SK-N-MC (cell line): ENCODE measurements around the gene TPP2.

Experiments used
- DNase-seq: peaks from one replicate; pipeline ENCODE4 v3.0.0-alpha.2; 2011; ENCODE audit warnings: low read depth, low spot score
- H3K27ac ChIP-seq: fragments of 200-600 bp; sonication (generic); 2 replicates; pipeline ENCODE4 v1.5.1; 2016; ENCODE audit warnings: mixed run types
- H3K36me3 ChIP-seq: fragments of 200-600 bp; sonication (generic); 2 replicates; pipeline ENCODE4 v1.6.1; 2017; ENCODE audit warnings: antibody characterized with exemption, low read length, mixed read lengths; ENCODE audit not compliant: insufficient read depth
- H3K4me3 ChIP-seq: fragments of 200-600 bp; sonication (generic); 2 replicates; pipeline ENCODE4 v1.5.1; 2016
- H3K9ac ChIP-seq: fragments of 200-600 bp; sonication (generic); 2 replicates; pipeline ENCODE4 v1.8.0; 2017; ENCODE audit warnings: mixed run types, mixed read lengths; ENCODE audit not compliant: insufficient read length
- H3K9me3 ChIP-seq: fragments of 200-600 bp; sonication (generic); 2 replicates; pipeline ENCODE4 v1.6.1; 2017; ENCODE audit warnings: low read depth, mild to moderate bottlenecking, antibody characterized with exemption, low read length, moderate library complexity, mixed read lengths
- EZH2 ChIP-seq: fragments of 200-600 bp; sonication (generic); IDR thresholded peaks from one replicate; pipeline ENCODE4 v1.6.1; 2017; ENCODE audit warnings: antibody characterized with exemption
- FOXP2 ChIP-seq: optimal IDR thresholded peaks from 2 replicates; pipeline ENCODE3; 2011; ENCODE audit warnings: mild to moderate bottlenecking, moderate library complexity; ENCODE audit not compliant: insufficient read depth; ENCODE audit errors: extremely low read length, control extremely low read depth
- POLR2AphosphoS5 ChIP-seq: IDR thresholded peaks from 2 replicates; pipeline ENCODE4 v1.6.1; 2012; ENCODE audit warnings: mild to moderate bottlenecking, low read depth, low read length, borderline replicate concordance

The TPP2 gene

DNA sequence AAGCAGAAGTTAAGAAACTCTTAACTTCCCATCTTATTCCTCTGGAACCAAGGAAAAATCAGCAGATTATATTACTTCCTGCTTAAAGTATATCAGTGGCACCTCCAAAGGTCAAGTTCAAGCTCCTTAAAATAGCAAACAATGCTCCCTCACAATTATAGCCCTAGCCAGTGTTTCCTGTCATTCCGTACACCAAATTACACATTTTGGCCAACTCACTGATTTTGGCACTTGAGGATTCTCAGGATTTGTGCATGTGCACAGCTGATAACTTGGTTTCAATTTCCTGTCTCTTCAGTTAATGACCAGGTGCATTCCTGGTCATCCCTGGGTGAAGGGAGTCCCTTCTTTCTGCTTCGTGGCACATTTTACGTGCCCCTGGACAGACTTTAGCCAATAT lies 42.0 kb downstream of the TPP2 start:
- H3K9me3 ChIP-seq = no peaks in the 10 kb centered on the region
- no peak overlapping the region for H3K4me3 ChIP-seq
- no peak overlapping the region for H3K27ac ChIP-seq
- no peak overlapping the region for H3K9ac ChIP-seq
- peaks cover 76% of the 10 kb centered on the region for H3K36me3 ChIP-seq
- DNase-seq = no peak
- TF ChIP-seq EZH2 (no peak), FOXP2 (no peak), POLR2AphosphoS5 (no peak)

DNA sequence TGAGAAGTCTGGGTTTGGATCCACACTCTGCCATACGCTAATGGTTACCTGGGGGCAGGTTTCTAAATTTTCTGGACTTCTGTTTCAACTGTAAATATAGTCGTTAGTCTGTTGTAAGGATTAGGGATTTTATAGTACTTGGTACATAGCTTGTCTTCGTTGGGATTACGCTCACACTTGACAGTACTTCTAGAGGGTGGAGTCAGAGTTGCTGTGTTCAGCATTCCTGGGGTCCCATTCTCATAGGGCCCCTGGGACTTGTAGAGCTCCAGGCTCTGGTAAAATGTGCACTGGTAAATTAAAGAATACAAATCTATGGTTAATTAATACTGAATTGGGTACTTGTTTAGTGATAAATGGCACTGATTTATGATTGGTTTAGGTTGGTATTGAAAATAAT lies 45.2 kb downstream of the TPP2 start:
- no peak for DNase-seq
- TF ChIP-seq POLR2AphosphoS5 (no peak), EZH2 (no peak), FOXP2 (no peak)
- Histone ChIP-seq H3K9ac (no peak overlapping the region), H3K27ac (no peak overlapping the region), H3K4me3 (no peak overlapping the region), H3K9me3 (no peaks in the 10 kb centered on the region), H3K36me3 (peaks cover 74% of the 10 kb centered on the region)

DNA sequence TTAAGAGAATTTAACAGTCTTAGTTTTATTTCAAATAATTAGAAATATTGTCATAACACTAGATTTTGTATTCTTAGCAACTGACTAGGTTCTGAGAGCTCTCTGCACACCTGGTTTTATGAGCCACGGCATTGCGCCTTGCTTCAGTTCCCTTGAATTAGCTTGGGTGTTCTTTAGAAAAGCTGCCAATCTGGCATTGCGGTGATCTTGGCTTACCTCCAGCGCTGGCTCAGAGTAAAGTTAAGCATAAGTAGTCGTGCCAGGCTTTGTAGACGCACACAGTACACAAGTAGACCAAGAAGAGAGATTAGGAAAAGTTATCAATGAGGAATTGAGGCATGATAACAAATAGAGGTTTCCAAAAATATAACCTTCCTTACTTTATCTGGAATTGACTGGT lies 45.7 kb downstream of the TPP2 start:
- DNase-seq = no peak
- H3K9ac ChIP-seq = no peak overlapping the region
- H3K4me3 ChIP-seq = no peak overlapping the region
- no peaks in the 10 kb centered on the region for H3K9me3 ChIP-seq
- H3K27ac ChIP-seq = no peak overlapping the region
- H3K36me3 ChIP-seq = peaks cover 76% of the 10 kb centered on the region
- TF ChIP-seq EZH2 (no peak), POLR2AphosphoS5 (no peak), FOXP2 (no peak)

DNA sequence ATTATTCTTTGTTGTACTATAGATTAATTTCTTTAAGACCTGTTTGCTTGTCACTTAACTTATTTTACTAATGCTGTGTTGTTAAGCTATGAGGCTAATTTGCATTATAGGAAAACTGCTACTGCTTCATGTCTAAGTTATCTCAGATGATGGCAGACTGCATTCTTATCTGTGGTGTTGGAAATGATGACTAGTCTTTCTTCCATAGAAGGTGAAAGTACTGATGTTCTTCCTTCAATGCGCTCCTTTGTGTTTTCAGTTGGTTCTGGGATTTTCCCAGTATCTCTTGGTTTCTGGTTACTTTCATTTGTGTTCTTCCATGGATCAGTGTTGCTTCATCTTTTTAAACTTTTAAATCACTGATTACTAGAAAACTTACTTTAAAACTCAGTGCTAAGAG lies 46.9 kb downstream of the TPP2 start:
- DNase-seq = no peak
- no peak for TF ChIP-seq FOXP2
- TF ChIP-seq POLR2AphosphoS5 = no peak
- TF ChIP-seq EZH2 = no peak
- H3K36me3 ChIP-seq = peaks cover 76% of the 10 kb centered on the region
- H3K4me3 ChIP-seq = no peak overlapping the region
- no peak overlapping the region for H3K27ac ChIP-seq
- H3K9me3 ChIP-seq = no peaks in the 10 kb centered on the region
- no peak overlapping the region for H3K9ac ChIP-seq

DNA sequence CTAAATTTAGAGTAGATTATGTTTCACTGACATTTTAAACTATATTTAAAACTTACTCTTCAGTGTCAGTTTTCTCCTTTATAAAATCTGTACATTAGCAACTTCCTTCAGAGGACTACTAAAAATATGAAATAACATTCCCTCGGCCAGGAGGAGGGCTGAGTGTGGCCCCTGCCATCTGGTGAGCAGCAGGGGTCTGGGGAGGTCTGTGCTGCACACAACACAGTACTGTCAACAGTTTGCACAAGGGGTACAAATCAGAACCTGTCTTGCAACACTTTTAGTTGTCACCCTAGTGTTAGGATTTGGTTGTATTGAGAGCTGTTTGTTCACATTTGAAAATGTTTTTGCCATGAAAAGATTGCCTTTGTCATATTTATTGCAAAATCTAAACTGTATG lies 48.9 kb downstream of the TPP2 start:
- no peak overlapping the region for H3K27ac ChIP-seq
- no peak overlapping the region for H3K9ac ChIP-seq
- TF ChIP-seq POLR2AphosphoS5 = no peak
- TF ChIP-seq FOXP2 = no peak
- no peak for TF ChIP-seq EZH2
- H3K4me3 ChIP-seq = no peak overlapping the region
- H3K9me3 ChIP-seq = no peaks in the 10 kb centered on the region
- H3K36me3 ChIP-seq = peaks cover 89% of the 10 kb centered on the region
- DNase-seq = no peak

DNA sequence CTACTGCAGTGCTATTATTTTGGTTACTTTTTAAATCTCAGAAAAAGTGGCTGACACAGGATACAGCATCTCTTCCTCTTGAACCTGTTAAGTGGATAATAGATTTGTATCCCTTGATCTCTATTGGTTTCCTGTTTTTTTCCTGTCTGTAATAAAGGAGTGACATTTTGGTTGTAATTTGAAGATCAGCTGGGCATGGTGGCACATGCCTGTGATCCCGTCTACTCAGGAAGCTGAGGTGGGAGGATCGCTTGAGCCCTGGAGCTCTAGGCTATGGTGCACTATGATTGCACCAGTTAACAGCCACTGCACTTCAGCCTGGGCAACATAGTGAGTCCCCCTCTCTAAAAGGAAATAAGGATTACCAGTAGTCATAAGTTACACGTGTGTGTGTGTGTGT lies 51.3 kb downstream of the TPP2 start:
- Histone ChIP-seq H3K9ac (no peak overlapping the region), H3K9me3 (no peaks in the 10 kb centered on the region), H3K27ac (no peak overlapping the region), H3K36me3 (peaks cover 77% of the 10 kb centered on the region), H3K4me3 (no peak overlapping the region)
- TF ChIP-seq POLR2AphosphoS5 = no peak
- no peak for TF ChIP-seq EZH2
- no peak for TF ChIP-seq FOXP2
- DNase-seq = no peak

DNA sequence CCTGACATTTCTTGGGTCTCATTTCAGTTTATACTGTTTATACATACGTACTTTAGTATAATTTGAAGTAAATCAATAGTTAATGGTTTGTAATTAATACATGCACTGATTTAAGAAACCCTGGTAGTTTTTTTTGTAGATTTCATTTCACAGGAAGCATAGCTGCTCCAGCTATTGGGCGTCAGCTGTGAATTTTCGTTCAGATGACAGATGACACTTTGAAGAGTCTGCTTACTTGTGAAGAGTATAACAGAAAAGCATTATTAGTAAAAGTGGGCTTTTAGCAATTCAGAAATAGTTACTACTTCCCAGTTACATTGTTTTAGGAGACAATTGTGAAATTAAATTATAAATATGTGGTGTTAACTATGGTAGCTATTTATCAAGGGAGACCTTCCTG lies 53.7 kb downstream of the TPP2 start:
- Histone ChIP-seq H3K9ac (no peak overlapping the region), H3K27ac (no peak overlapping the region), H3K36me3 (peaks cover 76% of the 10 kb centered on the region), H3K9me3 (no peaks in the 10 kb centered on the region), H3K4me3 (no peak overlapping the region)
- TF ChIP-seq FOXP2 = no peak
- no peak for TF ChIP-seq EZH2
- no peak for TF ChIP-seq POLR2AphosphoS5
- no peak for DNase-seq

DNA sequence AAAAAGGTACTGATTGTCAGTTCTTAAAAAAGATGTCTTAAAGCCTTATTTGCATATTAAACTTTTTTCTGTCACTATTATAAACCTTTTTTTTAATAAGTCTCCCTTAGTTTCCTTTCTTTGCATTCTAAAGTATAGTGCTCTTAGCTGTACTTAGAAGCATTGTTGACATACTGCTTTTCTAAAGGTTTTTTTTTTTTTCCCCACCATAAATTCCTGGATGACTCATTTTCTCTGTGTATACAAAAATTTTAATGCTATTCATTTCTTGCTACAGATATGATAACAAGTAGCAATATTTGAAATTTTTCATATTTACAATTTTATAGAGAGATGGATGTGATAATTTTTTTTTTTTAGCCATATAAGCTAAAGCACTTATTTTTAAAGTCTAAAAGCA lies 54.6 kb downstream of the TPP2 start:
- Histone ChIP-seq H3K36me3 (peaks cover 76% of the 10 kb centered on the region), H3K9ac (no peak overlapping the region), H3K27ac (no peak overlapping the region), H3K4me3 (no peak overlapping the region), H3K9me3 (no peaks in the 10 kb centered on the region)
- no peak for TF ChIP-seq POLR2AphosphoS5
- no peak for TF ChIP-seq FOXP2
- no peak for TF ChIP-seq EZH2
- no peak for DNase-seq

DNA sequence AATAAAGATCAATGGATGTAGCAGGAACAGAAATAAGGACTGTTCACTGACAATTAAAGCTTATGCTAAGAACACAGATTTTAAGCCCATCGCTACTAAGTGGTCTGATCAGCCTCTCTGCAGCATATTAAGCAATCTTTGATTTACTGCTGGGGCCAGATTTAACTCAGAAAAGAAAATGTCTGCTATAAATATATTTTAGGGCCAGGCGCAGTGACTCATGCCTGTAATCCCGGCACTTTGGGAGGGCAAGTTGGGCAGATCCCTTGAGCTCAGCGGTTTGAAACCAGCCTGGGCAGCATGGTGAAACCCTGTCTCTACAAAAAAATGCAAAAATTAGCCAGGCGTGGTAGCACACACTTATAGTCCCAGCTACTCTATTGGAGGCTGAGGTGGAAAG lies 55.1 kb downstream of the TPP2 start:
- Histone ChIP-seq H3K9ac (no peak overlapping the region), H3K27ac (no peak overlapping the region)
- no peak for DNase-seq

More for the DNA sequence above, 55.1 kb downstream of the TPP2 start:
- Histone ChIP-seq H3K4me3 (no peak overlapping the region), H3K9me3 (no peaks in the 10 kb centered on the region), H3K36me3 (peaks cover 78% of the 10 kb centered on the region)
- no peak for TF ChIP-seq EZH2
- TF ChIP-seq POLR2AphosphoS5 = no peak
- no peak for TF ChIP-seq FOXP2
